SH-SY5Y (cell line): ENCODE results near the gene RERE.

Experiments
- GATA2 ChIP-seq: IDR thresholded peaks from 2 replicates; pipeline ENCODE4 v1.6.1; 2011; ENCODE audit warnings: mild to moderate bottlenecking, low read depth, low read length
- GATA3 ChIP-seq: IDR thresholded peaks from 2 replicates; pipeline ENCODE4 v1.6.1; 2011; ENCODE audit warnings: low read depth, mild to moderate bottlenecking, low read length, moderate library complexity

- TF ChIP-seq GATA2: no peak
- no peak for TF ChIP-seq GATA3
Observed at GRCh38 chr1:8816264-8816663, 1.2 kb downstream of the RERE start.
